22Rv1 (cell line): ENCODE measurements around the gene P2RX1.

Experiments
- H3K27ac ChIP-seq: fragments of 450-650 bp; 2 replicates; pipeline ENCODE4 v1.5.1; 2017
- ZFX ChIP-seq: fragments of 450-650 bp; IDR thresholded peaks from 2 replicates; pipeline ENCODE4 v1.6.1; 2017; ENCODE audit warnings: antibody characterized with exemption, borderline replicate concordance
- TF ChIP-seq, protein P1 (sequence below): fragments of 450-650 bp; IDR thresholded peaks from 2 replicates; pipeline ENCODE4 v1.5.1; 2017; ENCODE audit warnings: mild to moderate bottlenecking

Gene P2RX1

GRCh38 chr17:3852561-3852960 lies 63.7 kb downstream of the P2RX1 start:
- no peak overlapping the region for H3K27ac ChIP-seq
- TF ChIP-seq ZFX: no peak
- TF ChIP-seq, protein P1, sequence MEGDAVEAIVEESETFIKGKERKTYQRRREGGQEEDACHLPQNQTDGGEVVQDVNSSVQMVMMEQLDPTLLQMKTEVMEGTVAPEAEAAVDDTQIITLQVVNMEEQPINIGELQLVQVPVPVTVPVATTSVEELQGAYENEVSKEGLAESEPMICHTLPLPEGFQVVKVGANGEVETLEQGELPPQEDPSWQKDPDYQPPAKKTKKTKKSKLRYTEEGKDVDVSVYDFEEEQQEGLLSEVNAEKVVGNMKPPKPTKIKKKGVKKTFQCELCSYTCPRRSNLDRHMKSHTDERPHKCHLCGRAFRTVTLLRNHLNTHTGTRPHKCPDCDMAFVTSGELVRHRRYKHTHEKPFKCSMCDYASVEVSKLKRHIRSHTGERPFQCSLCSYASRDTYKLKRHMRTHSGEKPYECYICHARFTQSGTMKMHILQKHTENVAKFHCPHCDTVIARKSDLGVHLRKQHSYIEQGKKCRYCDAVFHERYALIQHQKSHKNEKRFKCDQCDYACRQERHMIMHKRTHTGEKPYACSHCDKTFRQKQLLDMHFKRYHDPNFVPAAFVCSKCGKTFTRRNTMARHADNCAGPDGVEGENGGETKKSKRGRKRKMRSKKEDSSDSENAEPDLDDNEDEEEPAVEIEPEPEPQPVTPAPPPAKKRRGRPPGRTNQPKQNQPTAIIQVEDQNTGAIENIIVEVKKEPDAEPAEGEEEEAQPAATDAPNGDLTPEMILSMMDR: no peak

DNA sequence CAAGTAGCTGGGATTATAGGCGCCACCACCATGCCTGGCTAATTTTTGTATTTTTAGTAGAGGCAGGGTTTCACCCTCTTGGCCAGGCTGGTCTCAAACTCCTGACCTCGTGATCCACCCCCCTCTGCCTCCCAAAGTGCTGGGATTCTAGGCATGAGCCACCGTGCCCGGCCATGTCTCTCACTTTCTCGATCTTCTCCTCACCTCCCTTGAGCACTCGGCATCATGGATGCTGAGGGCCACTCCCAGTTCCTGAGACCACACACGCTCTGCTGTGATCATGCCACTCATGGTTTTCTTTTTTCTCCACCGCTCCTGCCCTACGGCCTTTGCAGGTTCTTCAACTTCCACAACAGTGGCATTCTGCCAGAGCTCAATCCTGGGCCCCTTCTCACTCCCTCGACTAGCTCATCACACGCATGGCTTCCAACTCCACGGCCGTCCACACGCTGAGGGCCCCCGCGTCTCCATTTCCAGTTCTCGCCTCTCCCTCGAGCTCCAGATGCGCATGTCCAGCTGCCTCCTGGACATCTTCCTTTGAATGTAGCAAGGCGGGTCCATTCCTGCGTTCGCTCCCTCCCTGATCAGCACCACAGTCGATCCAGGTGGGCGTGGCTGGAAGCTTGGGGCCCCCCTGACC lies 64.7 kb downstream of the P2RX1 start:
- TF ChIP-seq, protein P1: no peak
- TF ChIP-seq ZFX: no peak
- no peak overlapping the region for H3K27ac ChIP-seq

DNA sequence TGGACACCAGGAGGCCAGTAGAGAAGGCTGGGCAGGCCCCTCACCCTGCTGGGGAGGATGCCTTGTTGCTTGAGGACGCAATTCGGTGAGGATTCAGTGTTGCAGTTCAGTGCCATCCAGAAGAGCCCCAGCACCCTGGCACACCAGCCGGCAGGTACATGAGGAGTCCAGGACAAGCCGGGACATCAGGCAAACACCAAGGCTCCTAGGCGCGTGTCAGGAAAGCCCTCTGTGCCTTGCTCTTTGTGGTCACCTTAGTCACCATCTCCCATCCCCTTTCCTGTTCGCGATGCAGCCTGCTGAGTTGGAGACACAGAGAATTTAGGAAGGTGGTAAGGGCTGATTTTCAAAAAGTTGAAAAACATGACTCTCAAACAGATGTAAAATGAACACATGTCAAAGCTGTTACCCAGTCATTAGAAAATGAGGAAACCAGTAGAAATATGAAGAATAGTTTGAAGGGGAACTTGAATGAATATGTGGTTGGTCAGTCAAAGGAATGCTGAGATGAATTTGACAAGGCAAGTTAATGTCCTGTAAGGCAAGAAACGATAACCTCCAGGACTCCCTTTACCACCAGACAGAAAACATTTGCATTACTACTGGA lies 67.9 kb downstream of the P2RX1 start:
- TF ChIP-seq ZFX: no peak
- TF ChIP-seq, protein P1: no peak
- no peak overlapping the region for H3K27ac ChIP-seq

- no peak for TF ChIP-seq ZFX
- TF ChIP-seq, protein P1: no peak
These were observed 69.0 kb downstream of the P2RX1 start for GRCh38 chr17:3847165-3847670.

More at GRCh38 chr17:3847165-3847670, 69.0 kb downstream of the P2RX1 start:
- no peak overlapping the region for H3K27ac ChIP-seq
